ENCODE results near the gene LNPK. TPM values are rescaled to one million over a fixed set of nuclear protein-coding genes. Genes with fewer than 3 reads are reported as not detected.
"Not testable (repeated sequence)": the region's sequence is repeated elsewhere in the genome, so short reads cannot be mapped to it uniquely, and the experiment has no call there.

The LNPK gene
- total RNA-seq, 4 donors from 2014 or later, result 23.0 to 84.4 (median 50.1) TPM

- Histone ChIP-seq H3K4me3 (peak overlapping the region; percentile 76 to 90 (median 84)), H3K9me3 (no peaks in the 10 kb centered on the region), H3K27ac (peak overlapping the region; percentile 95 to 98 (median 98)), H3K27me3 (no peaks in the 10 kb centered on the region), H3K4me1 (peaks cover 27 to 48% of the 10 kb centered on the region in 2 donors), H3K36me3 (no peaks in the 10 kb centered on the region)
- ATAC-seq (peak; percentile 64 to 71), DNase-seq (peak; percentile 52 to 62)
- TF ChIP-seq CTCF (IDR thresholded peaks at IDR 0.05 in 4 of 5, conservative IDR thresholded peaks at IDR 0.05 in 1 of 5) (no peak), POLR2A (IDR thresholded peaks at IDR 0.05) (peak in 1 of 2 donors; percentile 13)
- in situ Hi-C loops (cut with MboI; ENCODE audit: low sequenced_read_pairs in 4 of 4) (no loop called here), intact Hi-C loops (cut with DNase I; ENCODE audit: low total_unique reads) (loop anchor here (1.0 to 5.0 kb wide), 7 partner anchors 72 to 1210 kb away; partner anchors contain the start of gene HNRNPA3)
These were observed 682 bp upstream of the LNPK start for GRCh38 chr2:176002688-176003210.

DNA sequence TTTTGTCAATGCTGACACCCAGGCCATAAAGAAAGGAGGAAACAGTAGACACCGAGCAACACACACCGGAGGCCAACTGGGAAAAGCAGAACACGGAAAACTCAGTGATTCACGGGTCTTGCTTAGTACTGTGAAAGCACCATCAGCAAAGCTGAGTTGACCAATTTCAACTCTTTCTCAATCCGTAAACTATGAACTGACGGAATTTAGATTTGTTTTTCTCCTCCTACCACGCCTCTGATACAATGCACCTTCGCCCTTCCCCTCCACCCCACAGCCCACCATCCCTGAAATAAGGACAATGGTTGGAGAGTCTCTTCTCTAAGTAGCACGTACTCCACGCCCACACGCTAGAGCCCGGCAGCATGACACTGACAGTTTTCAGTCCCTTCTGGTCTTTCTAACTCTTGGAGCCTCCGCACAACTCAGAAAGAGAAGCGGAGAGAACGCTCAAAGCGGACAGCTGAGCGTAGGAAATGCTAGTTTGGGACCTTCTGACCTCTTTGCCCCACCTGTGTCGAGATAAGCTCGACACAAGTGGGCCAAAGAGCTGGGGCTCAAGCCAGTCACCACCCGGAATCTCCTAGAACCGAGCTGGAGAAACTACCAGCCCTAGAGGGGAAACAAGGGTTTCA is 669 bp downstream of the LNPK start:
- H3K27me3 ChIP-seq, result no peaks in the 10 kb centered on the region
- peak overlapping the region; percentile 95 to 98 (median 98) for H3K27ac ChIP-seq
- ATAC-seq (peak; percentile 51 to 57), DNase-seq (peak; percentile 29 to 40)
- TF ChIP-seq CTCF (IDR thresholded peaks at IDR 0.05 in 4 of 5, conservative IDR thresholded peaks at IDR 0.05 in 1 of 5), result no peak
- peak in 1 of 2 donors; percentile 26 for TF ChIP-seq POLR2A (IDR thresholded peaks at IDR 0.05)
- H3K4me3 ChIP-seq, result peak overlapping the region; percentile 76 to 90 (median 84)
- in situ Hi-C loops (cut with MboI; ENCODE audit: low sequenced_read_pairs in 4 of 4), result no loop called here
- H3K36me3 ChIP-seq, result no peaks in the 10 kb centered on the region
- no peaks in the 10 kb centered on the region for H3K9me3 ChIP-seq
- peaks cover 39 to 58% of the 10 kb centered on the region in 2 donors for H3K4me1 ChIP-seq
- intact Hi-C loops (cut with DNase I; ENCODE audit: low total_unique reads), result loop anchor here (5.0 kb wide), 2 partner anchors 131 to 249 kb away; no protein-coding TSS in a partner anchor

- H3K36me3 ChIP-seq, result no peaks in the 10 kb centered on the region
- no peaks in the 10 kb centered on the region for H3K27me3 ChIP-seq
- intact Hi-C loops (cut with DNase I; ENCODE audit: low total_unique reads) (no loop called here), in situ Hi-C loops (cut with MboI; ENCODE audit: low sequenced_read_pairs in 4 of 4) (no loop called here)
- peaks cover 53 to 59% of the 10 kb centered on the region in 2 donors for H3K4me1 ChIP-seq
- no peak for ATAC-seq
- TF ChIP-seq POLR2A (IDR thresholded peaks at IDR 0.05) (peak in 1 of 2 donors; percentile 42), CTCF (IDR thresholded peaks at IDR 0.05 in 4 of 5, conservative IDR thresholded peaks at IDR 0.05 in 1 of 5) (no peak)
- H3K27ac ChIP-seq, result peak overlapping the region; percentile 95 to 98 (median 98)
- no peaks in the 10 kb centered on the region for H3K9me3 ChIP-seq
- DNase-seq, result no peak
- peak overlapping the region in 1 of 4 donors; percentile 76 for H3K4me3 ChIP-seq
These were observed 2.7 kb downstream of the LNPK start for GRCh38 chr2:175999283-175999819.

- in situ Hi-C loops (cut with MboI; ENCODE audit: low sequenced_read_pairs in 4 of 4), result no loop called here
- intact Hi-C loops (cut with DNase I; ENCODE audit: low total_unique reads), result no loop called here
- TF ChIP-seq POLR2A (IDR thresholded peaks at IDR 0.05), result no peak
- TF ChIP-seq CTCF (IDR thresholded peaks at IDR 0.05 in 4 of 5, conservative IDR thresholded peaks at IDR 0.05 in 1 of 5), result no peak
- Histone ChIP-seq H3K4me1 (peaks cover 9 to 23% of the 10 kb centered on the region in 2 donors), H3K4me3 (no peak overlapping the region), H3K36me3 (peaks cover 0 to 11% of the 10 kb centered on the region in 2 donors), H3K27ac (no peak overlapping the region), H3K27me3 (no peaks in the 10 kb centered on the region), H3K9me3 (no peaks in the 10 kb centered on the region)
- ATAC-seq (no peak), DNase-seq (no peak)
These were observed 12.0 kb downstream of the LNPK start for GRCh38 chr2:175990099-175990498.

- H3K27me3 ChIP-seq; H3K27ac ChIP-seq; DNase-seq; ATAC-seq; H3K4me3 ChIP-seq; H3K9me3 ChIP-seq; H3K4me1 ChIP-seq; in situ Hi-C loops (cut with MboI; ENCODE audit: low sequenced_read_pairs in 4 of 4); intact Hi-C loops (cut with DNase I; ENCODE audit: low total_unique reads): not testable (repeated sequence)
- peaks cover 0 to 11% of the 10 kb centered on the region in 2 donors for H3K36me3 ChIP-seq
These were observed 14.9 kb downstream of the LNPK start for GRCh38 chr2:175987126-175987525.

Measured in gastrocnemius medialis (tissue), 4 donors.